HCT116 (cell line): ENCODE results near the gene TSPO. TPM values are rescaled to one million over a fixed set of nuclear protein-coding genes. Genes with fewer than 3 reads are reported as not detected.

Source experiments
- ATAC-seq: fragments of 200-7000 bp; cut with Tn5 transposase; 2 replicates; pipeline ENCODE4 v1.9.1; 2020; ENCODE audit warnings: mild to moderate bottlenecking, moderate library complexity
- BruUV-seq: library from RNA; stranded (reverse); fragments of 400-500 nt; replicated peaks from 2 replicates; lab custom pipeline; 2021; lab: Mats Ljungman, UMichigan
- CTCF ChIA-PET: fragments of 300-600 bp; sonication (Branson Sonifier 250); formaldehyde crosslinking; loops from one replicate; lab custom pipeline; 2021; ENCODE audit warnings: antibody characterized with exemption; lab: Charles Lee
- POLR2A ChIA-PET: fragments of 300-600, 350-600 bp; sonication (Branson Sonifier 250); formaldehyde crosslinking; loops from one replicate; lab custom pipeline; 2021; ENCODE audit warnings: antibody characterized with exemption; lab: Charles Lee
- RAD21 ChIA-PET, 2 experiments: fragments of 300-600 bp; sonication (Branson Sonifier 250); formaldehyde crosslinking; loops; one replicate each; lab custom pipeline; 2023; ENCODE audit warnings: low total read pairs in 2 of 2; ENCODE audit not compliant: uncharacterized antibody in 2 of 2, unreplicated experiment in 2 of 2, low non-redundant PET in 1 of 2; lab: Charles Lee
- DNase-seq: peaks from one replicate; pipeline ENCODE4 v3.0.0-alpha.2; 2010; ENCODE audit warnings: low read depth, low spot score
- H2AFZ ChIP-seq: fragments of 200-600 bp; shearing (Covaris generic), sonication (generic); 2 replicates; pipeline ENCODE4 v1.6.1; 2017; ENCODE audit warnings: low read depth, mixed run types, mixed read lengths, antibody characterized with exemption, low read length; ENCODE audit not compliant: poor library complexity, severe bottlenecking
- H3K27ac ChIP-seq: 2 replicates; pipeline ENCODE4 v1.5.1; 2012; ENCODE audit warnings: low read depth, low read length
- H3K27me3 ChIP-seq: fragments of 200-600 bp; sonication (generic); 2 replicates; pipeline ENCODE4 v1.6.1; 2016; ENCODE audit warnings: mixed run types, low read length, mixed read lengths; ENCODE audit not compliant: insufficient read depth
- H3K36me3 ChIP-seq, 2 experiments: fragments of 200-500 bp in 1 of 2; fragments of 200-600 bp in 1 of 2; sonication (Bioruptor generic) in 1 of 2; sonication (generic) in 1 of 2; 2 replicates each; pipeline versions ENCODE4 v1.5.1 to v1.6.1; 2014 to 2016; ENCODE audit warnings: low read length in 2 of 2, inconsistent platforms in 1 of 2, mixed read lengths in 1 of 2, mixed run types in 1 of 2; ENCODE audit not compliant: insufficient read depth in 2 of 2, control insufficient read depth in 1 of 2
- H3K4me1 ChIP-seq, 2 experiments: fragments of 200-600 bp in 1 of 2; sonication (generic) in 1 of 2; 2 replicates each; pipeline versions ENCODE4 v1.5.1 to v1.6.1; 2012 to 2017; ENCODE audit warnings: low read length in 2 of 2, inconsistent platforms in 1 of 2, mild to moderate bottlenecking in 1 of 2, mixed read lengths in 1 of 2, mixed run types in 1 of 2, moderate library complexity in 1 of 2; ENCODE audit not compliant: insufficient read depth in 2 of 2, control insufficient read depth in 1 of 2
- H3K4me2 ChIP-seq: fragments of 200-600 bp; sonication (generic); 2 replicates; pipeline ENCODE4 v1.6.1; 2017; ENCODE audit warnings: mixed run types, low read length, mixed read lengths
- H3K4me3 ChIP-seq, 2 experiments: fragments of 200-600 bp in 1 of 2; sonication (generic) in 1 of 2; replicated peaks in 1 of 2; 2 replicates each; pipeline ENCODE4 v1.5.1; 2011 to 2016; ENCODE audit warnings: low read length in 2 of 2, control low read depth in 1 of 2, low read depth in 1 of 2, mild to moderate bottlenecking in 1 of 2, mixed read lengths in 1 of 2, mixed run types in 1 of 2
- H3K79me2 ChIP-seq: fragments of 200-600 bp; sonication (generic); 2 replicates; pipeline ENCODE4 v1.6.1; 2017; ENCODE audit warnings: mild to moderate bottlenecking, mixed run types, low read length, moderate library complexity, mixed read lengths; ENCODE audit not compliant: insufficient read depth
- H3K9ac ChIP-seq: fragments of 200-600 bp; sonication (generic); 2 replicates; pipeline ENCODE4 v1.6.1; 2016; ENCODE audit warnings: low read length, mixed read lengths
- H3K9me2 ChIP-seq: fragments of 200-600 bp; sonication (generic), shearing (Covaris generic); 2 replicates; pipeline ENCODE4 v1.6.1; 2017; ENCODE audit warnings: mixed run types, mild to moderate bottlenecking, moderate library complexity; ENCODE audit not compliant: insufficient read depth
- H3K9me3 ChIP-seq, 2 experiments: fragments of 200-500 bp in 1 of 2; fragments of 200-600 bp in 1 of 2; sonication (Bioruptor generic) in 1 of 2; sonication (generic) in 1 of 2; 2 replicates each; pipeline ENCODE4 v1.6.1; 2014 to 2017; ENCODE audit warnings: low read length in 2 of 2, mixed read lengths in 2 of 2, inconsistent platforms in 1 of 2, low read depth in 1 of 2, mild to moderate bottlenecking in 1 of 2, mixed run types in 1 of 2, moderate library complexity in 1 of 2; ENCODE audit not compliant: control insufficient read depth in 1 of 2, insufficient read depth in 1 of 2
- H4K20me1 ChIP-seq: fragments of 200-600 bp; sonication (generic), shearing (Covaris generic); 2 replicates; pipeline ENCODE4 v1.6.1; 2017; ENCODE audit warnings: mixed run types, mild to moderate bottlenecking, moderate library complexity; ENCODE audit not compliant: insufficient read depth
- CBX3 ChIP-seq: IDR thresholded peaks from 2 replicates; pipeline ENCODE4 v1.6.1; 2012; ENCODE audit warnings: low read depth
- CEBPB ChIP-seq: IDR thresholded peaks from 2 replicates; pipeline ENCODE4 v1.6.1; 2012; ENCODE audit warnings: low read depth
- EGR1 ChIP-seq: IDR thresholded peaks from 2 replicates; pipeline ENCODE4 v1.6.1; 2012; ENCODE audit warnings: low read depth
- ELF1 ChIP-seq: IDR thresholded peaks from 2 replicates; pipeline ENCODE4 v1.6.1; 2012; ENCODE audit warnings: low read depth, borderline replicate concordance
- EZH2phosphoT487 ChIP-seq: fragments of 200-600 bp; IDR thresholded peaks from 2 replicates; pipeline ENCODE4 v1.6.1; 2018; ENCODE audit warnings: antibody characterized with exemption, borderline replicate concordance
- FOSL1 ChIP-seq: IDR thresholded peaks from 2 replicates; pipeline ENCODE4 v1.6.1; 2012; ENCODE audit warnings: low read depth
- JUND ChIP-seq: IDR thresholded peaks from 2 replicates; pipeline ENCODE4 v1.6.1; 2012
- POLR2A ChIP-seq: IDR thresholded peaks from 2 replicates; pipeline ENCODE4 v1.7.0; 2011; ENCODE audit warnings: borderline replicate concordance; ENCODE audit not compliant: insufficient read depth, insufficient read length; ENCODE audit errors: extremely low read depth
- SIN3A ChIP-seq: IDR thresholded peaks from 2 replicates; pipeline ENCODE4 v1.6.1; 2012; ENCODE audit warnings: low read depth
- SRF ChIP-seq: IDR thresholded peaks from 2 replicates; pipeline ENCODE4 v1.6.1; 2012; ENCODE audit warnings: low read depth
- TCF7L2 ChIP-seq: IDR thresholded peaks from 2 replicates; pipeline ENCODE4 v1.7.0; 2011; ENCODE audit warnings: borderline replicate concordance, inconsistent platforms; ENCODE audit not compliant: insufficient read depth, insufficient read length; ENCODE audit errors: extremely low read depth
- intact Hi-C: fragments of 100-400 bp; cut with micrococcal nuclease; formaldehyde crosslinking; loops from 2 replicates; pipeline ENCODE4 v1.10.0; 2022
- total RNA-seq: library from RNA; stranded (reverse); gene quantifications from one replicate; pipeline ENCODE4 v1.2.1, GENCODE V29; 2021; ENCODE audit not compliant: unreplicated experiment
- TF ChIP-seq, protein P1 (sequence below), 3 experiments: fragments of 200-600 bp in 1 of 3; sonication (generic) in 1 of 3; IDR thresholded peaks in 2 of 3; conservative IDR thresholded peaks in 1 of 3; 2 replicates each; pipeline ENCODE4 v1.5.1; 2012 to 2017; ENCODE audit warnings: low read depth in 2 of 3, low read length in 2 of 3, antibody characterized with exemption in 1 of 3, borderline replicate concordance in 1 of 3, control low read depth in 1 of 3, mild to moderate bottlenecking in 1 of 3, mixed read lengths in 1 of 3, mixed run types in 1 of 3, moderate library complexity in 1 of 3; ENCODE audit not compliant: insufficient read depth in 1 of 3
- TF ChIP-seq, protein P2 (sequence below): IDR thresholded peaks from 2 replicates; pipeline ENCODE4 v1.6.1; 2012
- TF ChIP-seq, protein P3 (sequence below): IDR thresholded peaks from 2 replicates; pipeline ENCODE4 v1.6.1; 2011; ENCODE audit warnings: mild to moderate bottlenecking, low read length, moderate library complexity; ENCODE audit not compliant: insufficient replicate concordance; ENCODE audit errors: extremely low read depth

TSPO gene
- total RNA-seq, 1 experiment from 2014 or later, result 192 TPM

DNA sequence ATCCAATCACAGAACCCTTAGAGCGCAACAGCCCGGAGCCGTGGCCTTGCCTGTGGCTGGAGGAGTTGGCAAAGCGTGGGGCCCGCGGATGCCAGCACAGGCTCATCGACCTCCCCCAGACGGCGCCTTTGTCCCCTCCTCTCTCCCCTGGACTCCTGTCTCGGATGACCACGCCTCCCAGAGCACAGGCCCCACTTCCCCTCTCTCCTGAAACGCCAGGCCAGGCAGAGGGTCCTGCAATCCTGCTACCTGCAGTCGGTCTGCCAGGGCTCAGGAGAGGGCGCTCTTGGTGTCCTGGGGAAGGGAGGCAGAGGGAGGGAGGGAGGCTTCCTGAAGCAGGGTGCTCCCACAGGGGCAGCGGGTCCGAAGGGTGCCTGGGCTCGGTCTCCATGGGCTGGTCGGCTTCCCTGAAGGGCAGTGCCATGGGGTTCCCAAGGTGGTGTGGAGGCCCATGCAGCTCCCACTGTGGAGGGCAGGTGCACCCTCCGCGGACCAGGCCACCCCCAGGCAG lies 52.2 kb downstream of the TSPO start:
- ChIA-PET POLR2A (no interaction called here), RAD21 (no interaction called here), CTCF (no interaction called here)
- H3K27me3 ChIP-seq, result no peaks in the 10 kb centered on the region
- no peak overlapping the region for H3K4me2 ChIP-seq
- H2AFZ ChIP-seq, result no peak overlapping the region
- H3K79me2 ChIP-seq, result no peaks in the 10 kb centered on the region
- TF ChIP-seq SIN3A, result no peak
- TF ChIP-seq, protein P1, sequence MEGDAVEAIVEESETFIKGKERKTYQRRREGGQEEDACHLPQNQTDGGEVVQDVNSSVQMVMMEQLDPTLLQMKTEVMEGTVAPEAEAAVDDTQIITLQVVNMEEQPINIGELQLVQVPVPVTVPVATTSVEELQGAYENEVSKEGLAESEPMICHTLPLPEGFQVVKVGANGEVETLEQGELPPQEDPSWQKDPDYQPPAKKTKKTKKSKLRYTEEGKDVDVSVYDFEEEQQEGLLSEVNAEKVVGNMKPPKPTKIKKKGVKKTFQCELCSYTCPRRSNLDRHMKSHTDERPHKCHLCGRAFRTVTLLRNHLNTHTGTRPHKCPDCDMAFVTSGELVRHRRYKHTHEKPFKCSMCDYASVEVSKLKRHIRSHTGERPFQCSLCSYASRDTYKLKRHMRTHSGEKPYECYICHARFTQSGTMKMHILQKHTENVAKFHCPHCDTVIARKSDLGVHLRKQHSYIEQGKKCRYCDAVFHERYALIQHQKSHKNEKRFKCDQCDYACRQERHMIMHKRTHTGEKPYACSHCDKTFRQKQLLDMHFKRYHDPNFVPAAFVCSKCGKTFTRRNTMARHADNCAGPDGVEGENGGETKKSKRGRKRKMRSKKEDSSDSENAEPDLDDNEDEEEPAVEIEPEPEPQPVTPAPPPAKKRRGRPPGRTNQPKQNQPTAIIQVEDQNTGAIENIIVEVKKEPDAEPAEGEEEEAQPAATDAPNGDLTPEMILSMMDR (IDR thresholded peaks at IDR 0.05 in 2 of 3, conservative IDR thresholded peaks at IDR 0.05 in 1 of 3; ENCODE audit: borderline replicate concordance in 1 of 3, insufficient read depth in 1 of 3, low read depth in 2 of 3, low read length in 2 of 3), result peak in 1 of 3 experiments; percentile 20; a peak in 1 of 6 replicates
- DNase-seq, result no peak
- no TSS peak for BruUV-seq
- H3K36me3 ChIP-seq, result no peaks in the 10 kb centered on the region
- H3K9me2 ChIP-seq, result no peaks in the 10 kb centered on the region
- H3K4me3 ChIP-seq, result no peak overlapping the region
- peak; percentile 28; the same call in 1 of the 2 replicates for ATAC-seq
- H3K9me3 ChIP-seq, result no peaks in the 10 kb centered on the region
- H3K4me1 ChIP-seq, result peaks cover 0 to 16% of the 10 kb centered on the region in 2 experiments; a peak in 2 of 4 replicates
- intact Hi-C loops, result no loop called here
- no peak overlapping the region for H3K27ac ChIP-seq
- no peak overlapping the region for H3K9ac ChIP-seq
- no peaks in the 10 kb centered on the region for H4K20me1 ChIP-seq

DNA sequence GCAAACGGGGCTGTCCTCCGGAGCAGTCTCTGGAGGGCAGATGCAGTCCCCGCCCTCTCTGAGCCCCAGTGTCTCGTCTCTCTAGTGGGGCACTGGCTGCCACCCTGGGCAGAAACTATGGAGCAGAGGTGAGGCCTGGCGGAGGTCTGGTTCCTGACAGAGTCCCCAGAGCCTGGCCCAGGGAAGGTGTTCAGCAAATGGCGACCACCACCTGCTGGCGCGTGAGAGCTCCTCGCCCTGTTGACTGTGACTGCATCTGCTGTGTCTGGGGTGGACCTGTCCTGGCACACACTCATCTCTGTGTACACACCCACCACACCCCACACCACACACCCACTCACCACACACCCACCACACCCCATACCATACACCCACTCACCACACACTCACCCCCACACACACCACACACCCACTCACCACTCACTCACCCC lies 53.9 kb downstream of the TSPO start:
- H2AFZ ChIP-seq, result no peak overlapping the region
- no peaks in the 10 kb centered on the region for H3K36me3 ChIP-seq
- H3K9me3 ChIP-seq, result no peaks in the 10 kb centered on the region
- H3K4me3 ChIP-seq, result no peak overlapping the region
- H3K9ac ChIP-seq, result no peak overlapping the region
- H3K4me2 ChIP-seq, result no peak overlapping the region
- H3K27me3 ChIP-seq, result no peaks in the 10 kb centered on the region
- H3K4me1 ChIP-seq, result peaks cover 0 to 11% of the 10 kb centered on the region in 2 experiments; a peak in 2 of 4 replicates
- CTCF ChIA-PET, result no interaction called here
- RAD21 ChIA-PET, result no interaction called here
- ATAC-seq, result no peak
- BruUV-seq, result no TSS peak
- no peak for DNase-seq
- no peaks in the 10 kb centered on the region for H3K9me2 ChIP-seq
- POLR2A ChIA-PET, result no interaction called here
- intact Hi-C loops, result no loop called here
- no peaks in the 10 kb centered on the region for H3K79me2 ChIP-seq
- no peaks in the 10 kb centered on the region for H4K20me1 ChIP-seq
- H3K27ac ChIP-seq, result no peak overlapping the region
- TF ChIP-seq, protein P2, sequence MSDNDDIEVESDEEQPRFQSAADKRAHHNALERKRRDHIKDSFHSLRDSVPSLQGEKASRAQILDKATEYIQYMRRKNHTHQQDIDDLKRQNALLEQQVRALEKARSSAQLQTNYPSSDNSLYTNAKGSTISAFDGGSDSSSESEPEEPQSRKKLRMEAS, result no peak
- TF ChIP-seq CBX3 (no peak), TCF7L2 (no peak), FOSL1 (no peak), ELF1 (no peak), SRF (no peak), POLR2A (no peak), JUND (no peak), EGR1 (no peak), EZH2phosphoT487 (no peak), CEBPB (no peak)
- TF ChIP-seq, protein P1 (IDR thresholded peaks at IDR 0.05 in 2 of 3, conservative IDR thresholded peaks at IDR 0.05 in 1 of 3; ENCODE audit: borderline replicate concordance in 1 of 3, insufficient read depth in 1 of 3, low read depth in 2 of 3, low read length in 2 of 3), result no peak
- TF ChIP-seq, protein P3, sequence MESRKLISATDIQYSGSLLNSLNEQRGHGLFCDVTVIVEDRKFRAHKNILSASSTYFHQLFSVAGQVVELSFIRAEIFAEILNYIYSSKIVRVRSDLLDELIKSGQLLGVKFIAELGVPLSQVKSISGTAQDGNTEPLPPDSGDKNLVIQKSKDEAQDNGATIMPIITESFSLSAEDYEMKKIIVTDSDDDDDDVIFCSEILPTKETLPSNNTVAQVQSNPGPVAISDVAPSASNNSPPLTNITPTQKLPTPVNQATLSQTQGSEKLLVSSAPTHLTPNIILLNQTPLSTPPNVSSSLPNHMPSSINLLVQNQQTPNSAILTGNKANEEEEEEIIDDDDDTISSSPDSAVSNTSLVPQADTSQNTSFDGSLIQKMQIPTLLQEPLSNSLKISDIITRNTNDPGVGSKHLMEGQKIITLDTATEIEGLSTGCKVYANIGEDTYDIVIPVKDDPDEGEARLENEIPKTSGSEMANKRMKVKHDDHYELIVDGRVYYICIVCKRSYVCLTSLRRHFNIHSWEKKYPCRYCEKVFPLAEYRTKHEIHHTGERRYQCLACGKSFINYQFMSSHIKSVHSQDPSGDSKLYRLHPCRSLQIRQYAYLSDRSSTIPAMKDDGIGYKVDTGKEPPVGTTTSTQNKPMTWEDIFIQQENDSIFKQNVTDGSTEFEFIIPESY, result no peak
